Breast epithelium (tissue), 3 donors: ENCODE measurements around the gene HPD.

Experiments used
- POLR2A ChIP-seq: fragments of 450-650 bp; IDR thresholded peaks from one replicate; pipeline ENCODE4 v1.6.1; 2016; ENCODE audit warnings: antibody characterized with exemption, mild to moderate bottlenecking, moderate library complexity
- POLR2AphosphoS5 ChIP-seq, 3 donors: sonication (generic); formaldehyde crosslinking; IDR thresholded peaks; one replicate each; pipeline ENCODE4 v1.6.1; 2017; ENCODE audit warnings: antibody characterized with exemption in 3 of 3
- TF ChIP-seq, protein P1 (sequence below), 3 donors: fragments of 450-650 bp; IDR thresholded peaks; one replicate each; pipeline ENCODE4 v1.5.1; 2016 to 2017; ENCODE audit warnings: antibody characterized with exemption in 3 of 3, mild to moderate bottlenecking in 3 of 3, moderate library complexity in 3 of 3

DNA sequence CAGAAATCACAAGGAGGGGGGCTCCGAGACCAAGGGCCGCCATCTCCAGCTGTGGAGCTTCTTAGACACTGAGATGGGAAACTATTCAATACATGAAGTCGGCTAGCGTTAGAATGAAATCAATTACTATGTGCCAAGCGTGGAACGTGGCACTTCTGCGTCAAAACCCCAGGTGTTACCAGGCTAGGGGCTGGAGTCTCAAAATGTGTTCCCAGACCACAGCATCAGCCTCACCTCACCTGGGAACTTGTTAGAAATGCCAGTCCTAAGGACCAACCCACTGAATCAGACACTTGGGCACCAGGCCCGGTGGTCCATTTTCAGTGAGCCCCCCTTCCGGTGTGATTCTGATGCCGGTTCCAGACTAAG, 59.9 kb downstream of the HPD start:
- TF ChIP-seq POLR2AphosphoS5 (IDR thresholded peaks at IDR 0.05): no peak
- TF ChIP-seq, protein P1, sequence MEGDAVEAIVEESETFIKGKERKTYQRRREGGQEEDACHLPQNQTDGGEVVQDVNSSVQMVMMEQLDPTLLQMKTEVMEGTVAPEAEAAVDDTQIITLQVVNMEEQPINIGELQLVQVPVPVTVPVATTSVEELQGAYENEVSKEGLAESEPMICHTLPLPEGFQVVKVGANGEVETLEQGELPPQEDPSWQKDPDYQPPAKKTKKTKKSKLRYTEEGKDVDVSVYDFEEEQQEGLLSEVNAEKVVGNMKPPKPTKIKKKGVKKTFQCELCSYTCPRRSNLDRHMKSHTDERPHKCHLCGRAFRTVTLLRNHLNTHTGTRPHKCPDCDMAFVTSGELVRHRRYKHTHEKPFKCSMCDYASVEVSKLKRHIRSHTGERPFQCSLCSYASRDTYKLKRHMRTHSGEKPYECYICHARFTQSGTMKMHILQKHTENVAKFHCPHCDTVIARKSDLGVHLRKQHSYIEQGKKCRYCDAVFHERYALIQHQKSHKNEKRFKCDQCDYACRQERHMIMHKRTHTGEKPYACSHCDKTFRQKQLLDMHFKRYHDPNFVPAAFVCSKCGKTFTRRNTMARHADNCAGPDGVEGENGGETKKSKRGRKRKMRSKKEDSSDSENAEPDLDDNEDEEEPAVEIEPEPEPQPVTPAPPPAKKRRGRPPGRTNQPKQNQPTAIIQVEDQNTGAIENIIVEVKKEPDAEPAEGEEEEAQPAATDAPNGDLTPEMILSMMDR (IDR thresholded peaks at IDR 0.05): no peak
- TF ChIP-seq POLR2A: no peak
